Kidney epithelial cell (primary cell): Measurements from ENCODE around the gene ARHGEF1. TPM values are rescaled to one million over a fixed set of nuclear protein-coding genes. Genes with fewer than 3 reads are reported as not detected.

Experiments used
- DNase-seq: peaks from one replicate; pipeline ENCODE4 v3.0.0-alpha.2; 2010; ENCODE audit warnings: low read depth
- H3K27me3 ChIP-seq: 2 replicates; pipeline ENCODE4 v1.6.0; 2011; ENCODE audit warnings: low read length; ENCODE audit not compliant: control insufficient read depth, insufficient read depth
- H3K36me3 ChIP-seq: 2 replicates; pipeline ENCODE4 v1.5.1; 2011; ENCODE audit warnings: low read length; ENCODE audit not compliant: control insufficient read depth, insufficient read depth
- H3K4me3 ChIP-seq: 2 replicates; pipeline ENCODE4 v1.5.1; 2011; ENCODE audit warnings: low read depth, mild to moderate bottlenecking, control low read depth, low read length
- CTCF ChIP-seq: IDR thresholded peaks from 2 replicates; pipeline ENCODE4 v1.5.1; 2011; ENCODE audit warnings: mild to moderate bottlenecking, moderate library complexity, low read length, control low read depth, inconsistent platforms; ENCODE audit not compliant: insufficient read depth, poor library complexity, severe bottlenecking
- total RNA-seq: library from RNA; depleted of rRNA; stranded (reverse); fragments of >200 nt; gene quantifications from 2 replicates; pipeline ENCODE4 v1.2.3, GENCODE V29; 2015

ARHGEF1 gene
- total RNA-seq = 72.2 and 81.5 TPM in 2 replicates

DNA sequence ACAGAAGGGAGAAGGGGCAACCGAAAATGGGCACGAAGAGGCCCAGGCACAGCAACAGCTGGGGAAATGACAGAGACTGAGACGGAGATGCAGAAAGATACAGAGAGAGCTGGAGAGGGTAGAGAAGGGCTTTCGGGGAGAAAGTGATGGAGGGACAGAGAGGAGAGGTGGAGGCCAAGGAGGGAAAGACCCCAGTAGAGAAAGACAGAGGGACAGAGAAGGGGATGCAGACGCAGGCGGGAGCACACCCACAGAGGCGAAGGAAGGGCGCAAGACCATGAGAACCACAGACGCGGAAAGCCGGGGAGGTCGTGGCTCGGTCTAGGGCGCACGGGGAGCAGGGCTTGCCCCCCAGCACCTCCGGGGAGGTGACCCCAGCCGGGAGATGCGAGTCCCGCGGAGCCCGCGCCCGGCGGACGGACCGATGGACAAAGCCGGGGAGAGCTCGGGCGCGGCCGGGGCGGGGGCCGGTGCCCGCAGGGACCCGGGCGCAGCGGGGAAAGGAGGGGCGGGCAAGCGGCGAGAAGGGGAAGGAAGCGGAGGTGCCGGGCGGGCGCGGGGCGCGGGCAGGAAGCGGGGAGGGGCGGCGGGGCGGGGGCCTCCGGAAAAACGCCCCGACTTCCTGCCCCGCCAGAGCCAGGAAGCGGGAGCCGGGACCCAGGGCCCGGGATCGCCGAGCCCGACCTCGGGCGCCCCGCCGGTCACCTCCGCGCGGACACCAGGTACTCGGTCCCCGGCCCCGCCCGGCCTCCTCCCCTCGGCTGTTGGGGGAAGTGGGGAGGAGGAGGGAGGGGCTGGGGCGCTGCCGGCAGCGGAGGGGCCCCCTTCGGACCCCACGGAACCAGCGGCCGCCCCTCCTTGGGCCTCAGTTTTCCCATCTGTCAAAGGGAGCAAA is at the start of gene ARHGEF1:
ARHGEF1 (plus strand) TSS at position 617 of the 895 bp plus-strand sequence. CDS start 4,899 bp downstream, outside the sequence.
- no peak for DNase-seq
- H3K36me3 ChIP-seq = no peaks in the 10 kb centered on the region
- peaks cover 6% of the 10 kb centered on the region for H3K27me3 ChIP-seq
- peak within 1 kb of the TSS; percentile 67 for H3K4me3 ChIP-seq
- no peak for TF ChIP-seq CTCF

DNA sequence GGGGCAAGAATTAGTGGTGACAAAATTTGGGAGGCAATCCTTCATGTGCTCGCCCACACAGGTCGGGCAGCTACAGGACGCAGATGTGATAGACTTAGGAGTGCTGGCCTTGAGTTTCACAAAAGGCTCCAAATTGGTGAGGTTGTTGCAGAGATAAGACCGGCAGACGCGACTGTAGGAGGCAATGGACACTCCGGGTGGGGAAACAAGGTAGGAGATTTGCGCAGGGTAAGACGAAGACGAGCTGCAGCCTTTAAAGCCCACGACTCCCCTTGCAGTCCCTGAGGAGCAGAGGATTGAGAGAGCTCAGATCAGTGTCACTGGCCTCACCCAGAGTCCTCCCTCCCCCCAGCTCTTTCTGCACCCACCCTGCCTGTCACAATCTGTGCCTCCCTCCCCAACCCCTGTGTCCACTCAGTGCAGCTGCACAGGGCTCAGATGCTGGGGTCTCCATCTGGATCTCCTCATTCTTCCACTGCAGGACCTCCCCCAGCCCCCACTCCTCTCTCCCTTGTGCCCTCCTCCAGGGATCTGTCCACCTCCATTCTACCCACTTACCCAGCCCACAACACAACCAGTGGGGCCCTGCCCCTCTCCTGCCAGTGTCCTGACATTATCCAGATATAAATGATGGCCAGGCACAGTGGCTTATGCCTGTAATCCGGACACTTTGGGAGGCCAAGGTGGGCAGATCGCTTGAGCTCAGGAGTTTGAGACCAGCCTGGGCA is 44.8 kb upstream of the ARHGEF1 start:
- Histone ChIP-seq H3K27me3 (peaks cover 15% of the 10 kb centered on the region), H3K36me3 (no peaks in the 10 kb centered on the region), H3K4me3 (no peak overlapping the region)
- no peak for DNase-seq
- no peak for TF ChIP-seq CTCF

- Histone ChIP-seq H3K36me3 (no peaks in the 10 kb centered on the region), H3K4me3 (no peak overlapping the region), H3K27me3 (peaks cover 15% of the 10 kb centered on the region)
- TF ChIP-seq CTCF = no peak
- DNase-seq = no peak
Measured at GRCh38 chr19:41839211-41839610, 43.8 kb upstream of the ARHGEF1 start.

GRCh38 chr19:41843371-41843770 is 39.6 kb upstream of the ARHGEF1 start:
- no peak overlapping the region for H3K4me3 ChIP-seq
- DNase-seq = no peak
- H3K36me3 ChIP-seq = no peaks in the 10 kb centered on the region
- H3K27me3 ChIP-seq = peaks cover 6% of the 10 kb centered on the region
- TF ChIP-seq CTCF = no peak

GRCh38 chr19:41844601-41845000 is 38.4 kb upstream of the ARHGEF1 start, which contains the start of gene LYPD4:
LYPD4 (minus strand) TSS chr19:41844683; CDS start chr19:41839285, 5,398 bp downstream.
- no peak for TF ChIP-seq CTCF
- H3K27me3 ChIP-seq = no peaks in the 10 kb centered on the region
- H3K4me3 ChIP-seq = no peak within 1 kb of the TSS
- H3K36me3 ChIP-seq = no peaks in the 10 kb centered on the region
- no peak for DNase-seq

- TF ChIP-seq CTCF = no peak
- Histone ChIP-seq H3K27me3 (no peaks in the 10 kb centered on the region), H3K36me3 (no peaks in the 10 kb centered on the region), H3K4me3 (no peak within 1 kb of the TSS)
- no peak for DNase-seq
Measured at GRCh38 chr19:41845001-41845050, 38.2 kb upstream of the ARHGEF1 start, which contains the start of gene DMRTC2. DMRTC2 (plus strand) TSS chr19:41845042; CDS start chr19:41847429, 2,387 bp downstream.
